PC-9 (cell line): ENCODE measurements around the gene MRPL55. TPM values are rescaled to one million over a fixed set of nuclear protein-coding genes. Genes with fewer than 3 reads are reported as not detected.

Source experiments
- BruUV-seq: library from RNA; stranded (reverse); fragments of 400-500 nt; replicated peaks from 2 replicates; lab custom pipeline; 2021; lab: Mats Ljungman, UMichigan
- CTCF ChIA-PET: fragments of 300-600 bp; sonication (Branson Sonifier 250); formaldehyde crosslinking; loops from one replicate; lab custom pipeline; 2022; ENCODE audit warnings: antibody characterized with exemption; lab: Charles Lee
- POLR2A ChIA-PET: fragments of 300-600 bp; sonication (Branson Sonifier 250); formaldehyde crosslinking; loops from one replicate; lab custom pipeline; 2022; ENCODE audit warnings: antibody characterized with exemption; ENCODE audit not compliant: unreplicated experiment; lab: Charles Lee
- DNase-seq, 2 experiments: peaks; one replicate each; pipeline versions ENCODE4 v3.0.0 to v3.0.0-alpha.2; 2015 to 2022; ENCODE audit warnings: mixed read lengths in 1 of 2
- H2AFZ ChIP-seq: fragments of 200-600 bp; sonication (generic); 2 replicates; pipeline ENCODE4 v1.8.1; 2017; ENCODE audit warnings: antibody characterized with exemption
- H3F3A ChIP-seq: fragments of 200-600 bp; sonication (generic); 2 replicates; pipeline ENCODE4 v1.8.1; 2017; ENCODE audit warnings: antibody characterized with exemption, mild to moderate bottlenecking, low read depth; ENCODE audit not compliant: insufficient read depth
- H3K27ac ChIP-seq: fragments of 200-600 bp; sonication (generic); 2 replicates; pipeline ENCODE4 v1.6.1; 2016; ENCODE audit warnings: mixed run types
- H3K27me3 ChIP-seq: fragments of 200-600 bp; sonication (generic); 2 replicates; pipeline ENCODE4 v1.6.1; 2016; ENCODE audit warnings: low read depth, mixed run types; ENCODE audit not compliant: insufficient read depth
- H3K36me3 ChIP-seq: fragments of 200-600 bp; sonication (generic); 2 replicates; pipeline ENCODE4 v1.6.1; 2016; ENCODE audit warnings: low read depth, mixed run types
- H3K4me1 ChIP-seq: fragments of 200-600 bp; sonication (generic); replicated peaks from 2 replicates; pipeline ENCODE4 v1.6.1; 2016; ENCODE audit warnings: mixed run types; ENCODE audit not compliant: insufficient read depth
- H3K4me2 ChIP-seq: fragments of 200-600 bp; sonication (generic); 2 replicates; pipeline ENCODE4 v1.6.1; 2017; ENCODE audit warnings: mixed run types
- H3K4me3 ChIP-seq: fragments of 200-600 bp; sonication (generic); 2 replicates; pipeline ENCODE4 v1.6.1; 2016; ENCODE audit warnings: mixed run types
- H3K79me2 ChIP-seq: fragments of 200-600 bp; sonication (generic); 2 replicates; pipeline ENCODE4 v1.6.1; 2017; ENCODE audit warnings: low read depth, mixed run types
- H3K9me2 ChIP-seq: fragments of 200-600 bp; sonication (generic); 2 replicates; pipeline ENCODE4 v1.8.1; 2017; ENCODE audit warnings: mild to moderate bottlenecking; ENCODE audit not compliant: insufficient read depth
- H3K9me3 ChIP-seq: fragments of 200-600 bp; sonication (generic); 2 replicates; pipeline ENCODE4 v1.8.1; 2016; ENCODE audit warnings: low read depth; ENCODE audit not compliant: insufficient read depth
- H4K20me1 ChIP-seq: fragments of 200-600 bp; sonication (generic); 2 replicates; pipeline ENCODE4 v1.8.1; 2017; ENCODE audit not compliant: insufficient read depth
- CTCF ChIP-seq: fragments of 200-600 bp; sonication (generic); conservative IDR thresholded peaks from 2 replicates; pipeline ENCODE4 v1.6.1; 2017; ENCODE audit warnings: mixed run types, antibody characterized with exemption, mild to moderate bottlenecking, moderate library complexity
- EZH2 ChIP-seq: fragments of 200-600 bp; sonication (generic); IDR thresholded peaks from 2 replicates; pipeline ENCODE4 v1.8.0; 2017; ENCODE audit warnings: antibody characterized with exemption, low read depth
- intact Hi-C: fragments of 100-400 bp; cut with micrococcal nuclease; formaldehyde crosslinking; loops from one replicate; pipeline ENCODE4 v1.10.0; 2022; ENCODE audit not compliant: unreplicated experiment
- total RNA-seq: library from RNA; stranded (reverse); gene quantifications from 2 replicates; pipeline ENCODE4 v1.2.3, GENCODE V29; 2021

Gene MRPL55
- total RNA-seq, 1 experiment from 2014 or later = 81.0 TPM

- H3K79me2 ChIP-seq = peaks cover 26% of the 10 kb centered on the region
- peaks cover 11% of the 10 kb centered on the region for H4K20me1 ChIP-seq
- peaks cover 11% of the 10 kb centered on the region; the same call in 1 of the 2 replicates for H3F3A ChIP-seq
- no peaks in the 10 kb centered on the region for H3K36me3 ChIP-seq
- H3K9me2 ChIP-seq = no peaks in the 10 kb centered on the region
- no peak overlapping the region for H3K4me2 ChIP-seq
- no peak overlapping the region for H2AFZ ChIP-seq
- H3K27ac ChIP-seq = no peak overlapping the region
- no peak for DNase-seq
- CTCF ChIA-PET = interaction anchor here (0.6 kb wide), 1 partner anchor 73 kb away, joined by 3 read pairs; no protein-coding TSS in a partner anchor
- H3K4me1 ChIP-seq = 0 out of 2 replicates have a peak, but pooled peaks cover 5% of the 10 kb centered on the region
- BruUV-seq = no TSS peak
- TF ChIP-seq CTCF (no peak), EZH2 (no peak)
- H3K9me3 ChIP-seq = no peaks in the 10 kb centered on the region
- no peak overlapping the region for H3K4me3 ChIP-seq
- intact Hi-C loops = no loop called here
- POLR2A ChIA-PET = no interaction called here
- no peaks in the 10 kb centered on the region for H3K27me3 ChIP-seq
Observed at GRCh38 chr1:228076796-228077430, 32.2 kb downstream of the MRPL55 start.

- BruUV-seq = no TSS peak
- Histone ChIP-seq H3F3A (peaks cover 11% of the 10 kb centered on the region; the same call in 1 of the 2 replicates), H3K4me3 (no peak overlapping the region), H3K9me3 (no peaks in the 10 kb centered on the region), H3K4me2 (no peak overlapping the region), H3K9me2 (no peaks in the 10 kb centered on the region), H3K4me1 (no peaks in the 10 kb centered on the region), H3K27me3 (no peaks in the 10 kb centered on the region), H3K27ac (no peak overlapping the region), H3K36me3 (no peaks in the 10 kb centered on the region), H4K20me1 (peaks cover 11% of the 10 kb centered on the region), H3K79me2 (peaks cover 15% of the 10 kb centered on the region), H2AFZ (no peak overlapping the region)
- no peak for TF ChIP-seq CTCF
- TF ChIP-seq EZH2 = no peak
- CTCF ChIA-PET = no interaction called here
- intact Hi-C loops = no loop called here
- POLR2A ChIA-PET = interaction anchor here (0.5 kb wide), 1 partner anchor 31 kb away, joined by 6 read pairs; no protein-coding TSS in a partner anchor
- no peak for DNase-seq
Observed at GRCh38 chr1:228075801-228076271, 33.3 kb downstream of the MRPL55 start.

GRCh38 chr1:228074954-228075730, 34.0 kb downstream of the MRPL55 start:
- intact Hi-C loops = no loop called here
- no peak overlapping the region for H3K4me2 ChIP-seq
- peaks cover 11% of the 10 kb centered on the region; the same call in 1 of the 2 replicates for H3F3A ChIP-seq
- no peak overlapping the region for H3K4me3 ChIP-seq
- ChIA-PET CTCF (no interaction called here), POLR2A (interaction anchor here (0.5 kb wide), 1 partner anchor 30 kb away, joined by 6 read pairs; no protein-coding TSS in a partner anchor)
- BruUV-seq = no TSS peak
- no peaks in the 10 kb centered on the region for H3K9me2 ChIP-seq
- H4K20me1 ChIP-seq = peaks cover 11% of the 10 kb centered on the region
- DNase-seq = no peak
- no peaks in the 10 kb centered on the region for H3K27me3 ChIP-seq
- TF ChIP-seq CTCF (no peak), EZH2 (no peak)
- no peak overlapping the region for H2AFZ ChIP-seq
- H3K4me1 ChIP-seq = no peaks in the 10 kb centered on the region
- no peaks in the 10 kb centered on the region for H3K36me3 ChIP-seq
- H3K9me3 ChIP-seq = no peaks in the 10 kb centered on the region
- H3K79me2 ChIP-seq = peaks cover 8% of the 10 kb centered on the region
- no peak overlapping the region for H3K27ac ChIP-seq
